Karpas-422 (cell line): ENCODE data around the gene PURA. TPM values are rescaled to one million over a fixed set of nuclear protein-coding genes. Genes with fewer than 3 reads are reported as not detected.
A peak's percentile ranks its signal among the peaks of the same experiment; 100 is the strongest.

Source experiments
- DNase-seq: peaks from one replicate; pipeline ENCODE4 v3.0.0-alpha.2; 2015
- H2AFZ ChIP-seq: fragments of 200-600 bp; sonication (generic); 2 replicates; pipeline ENCODE4 v1.6.1; 2014; ENCODE audit warnings: antibody characterized with exemption, low read length, mixed read lengths
- H3K27ac ChIP-seq: fragments of 200-600 bp; sonication (generic); 2 replicates; pipeline ENCODE4 v1.5.1; 2014; ENCODE audit warnings: mild to moderate bottlenecking, low read length, moderate library complexity
- H3K27me3 ChIP-seq: fragments of 200-600 bp; sonication (generic); 2 replicates; pipeline ENCODE4 v1.6.1; 2014; ENCODE audit warnings: low read length, mixed read lengths
- H3K36me3 ChIP-seq: fragments of 200-600 bp; sonication (generic); 2 replicates; pipeline ENCODE4 v1.6.1; 2014; ENCODE audit warnings: low read length, mixed read lengths; ENCODE audit not compliant: insufficient read depth
- H3K4me1 ChIP-seq: fragments of 200-600 bp; sonication (generic); 2 replicates; pipeline ENCODE4 v1.6.1; 2014; ENCODE audit warnings: mild to moderate bottlenecking, low read length, mixed read lengths
- H3K4me2 ChIP-seq: fragments of 200-600 bp; sonication (generic); 2 replicates; pipeline ENCODE4 v1.6.1; 2014; ENCODE audit warnings: low read length, low read depth, mild to moderate bottlenecking; ENCODE audit not compliant: poor library complexity, severe bottlenecking
- H3K4me3 ChIP-seq: fragments of 200-600 bp; sonication (generic); 2 replicates; pipeline ENCODE4 v1.5.1; 2014; ENCODE audit warnings: mild to moderate bottlenecking, antibody characterized with exemption, low read length, mixed read lengths
- H3K79me2 ChIP-seq: fragments of 200-600 bp; sonication (generic); 2 replicates; pipeline ENCODE4 v1.6.1; 2014; ENCODE audit warnings: mild to moderate bottlenecking, low read length, mixed read lengths
- H3K9ac ChIP-seq: fragments of 200-600 bp; sonication (generic); 2 replicates; pipeline ENCODE4 v1.6.0; 2014; ENCODE audit warnings: low read length
- H3K9me2 ChIP-seq: fragments of 200-600 bp; sonication (generic), shearing (Covaris generic); replicated peaks from 2 replicates; pipeline ENCODE4 v1.6.0; 2014; ENCODE audit warnings: mild to moderate bottlenecking, low read length, moderate library complexity; ENCODE audit not compliant: insufficient read depth
- H3K9me3 ChIP-seq: fragments of 300-700, 200-600 bp; sonication (generic); 2 replicates; pipeline ENCODE4 v1.6.1; 2014; ENCODE audit warnings: low read length, mixed read lengths
- H4K20me1 ChIP-seq: fragments of 200-600 bp; sonication (generic); 2 replicates; pipeline ENCODE4 v1.6.1; 2014; ENCODE audit warnings: mild to moderate bottlenecking, antibody characterized with exemption, low read length, low read depth; ENCODE audit not compliant: insufficient read depth
- total RNA-seq: library from RNA; depleted of rRNA; stranded (reverse); fragments of >200 nt; shearing (Covaris generic); gene quantifications from 2 replicates; pipeline ENCODE4 v1.2.3, GENCODE V29; 2014; ENCODE audit warnings: low replicate concordance; rRNA removed

PURA gene
- total RNA-seq: 5.5 and 7.2 TPM in 2 replicates

DNA sequence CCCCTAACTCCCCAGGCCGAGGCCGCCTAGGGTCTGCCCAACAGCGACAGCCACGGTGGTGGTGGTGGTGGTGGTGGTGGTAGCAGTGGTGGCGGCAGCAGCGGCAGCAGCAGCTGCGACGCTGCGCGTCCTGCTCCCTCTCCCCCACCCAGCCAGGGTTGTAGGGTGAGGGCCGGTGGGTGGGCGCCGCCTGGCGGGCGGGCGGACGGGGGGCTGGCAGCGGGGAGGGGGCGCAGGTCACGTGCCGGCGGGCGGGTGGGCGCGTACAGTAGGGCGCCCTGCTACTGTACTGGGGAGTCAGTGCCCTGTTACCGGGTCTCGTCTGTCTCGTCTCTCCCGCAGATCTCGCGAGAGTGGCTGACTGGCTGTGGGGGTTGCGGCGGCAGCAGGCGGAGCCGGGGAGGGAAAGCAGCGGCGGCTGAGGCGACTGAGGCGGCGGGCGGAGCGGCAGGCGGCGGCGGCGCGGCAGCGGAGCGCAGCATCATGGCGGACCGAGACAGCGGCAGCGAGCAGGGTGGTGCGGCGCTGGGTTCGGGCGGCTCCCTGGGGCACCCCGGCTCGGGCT lies at the start of gene PURA:
TSS of gene PURA (plus strand) at position 411 of the 565 bp plus-strand sequence. CDS start at position 484, 73 bp downstream.
- Histone ChIP-seq H3K9ac (peak within 1 kb of the TSS; percentile 88), H2AFZ (peak within 1 kb of the TSS; percentile 95; the same call in 1 of the 2 replicates), H3K9me3 (no peaks in the 10 kb centered on the region), H3K36me3 (no peaks in the 10 kb centered on the region), H3K4me2 (peak within 1 kb of the TSS; percentile 98), H3K79me2 (no peaks in the 10 kb centered on the region; the same call in 1 of the 2 replicates), H3K27ac (no peak within 1 kb of the TSS), H3K4me1 (peaks cover 48% of the 10 kb centered on the region), H3K9me2 (no peaks in the 10 kb centered on the region), H3K4me3 (peak within 1 kb of the TSS; percentile 86), H3K27me3 (no peaks in the 10 kb centered on the region; the same call in 1 of the 2 replicates), H4K20me1 (peaks cover 49% of the 10 kb centered on the region)
- peak; percentile 98 for DNase-seq

- Histone ChIP-seq H3K9me2 (no peaks in the 10 kb centered on the region), H3K4me1 (no peaks in the 10 kb centered on the region), H3K27ac (no peak overlapping the region), H3K27me3 (no peaks in the 10 kb centered on the region), H3K4me2 (no peak overlapping the region), H3K36me3 (no peaks in the 10 kb centered on the region), H2AFZ (no peak overlapping the region), H4K20me1 (no peaks in the 10 kb centered on the region), H3K9me3 (no peaks in the 10 kb centered on the region), H3K79me2 (no peaks in the 10 kb centered on the region), H3K9ac (no peak overlapping the region), H3K4me3 (no peak overlapping the region)
- DNase-seq: no peak
Observed at GRCh38 chr5:140072812-140073211, 41.1 kb upstream of the PURA start.

DNA sequence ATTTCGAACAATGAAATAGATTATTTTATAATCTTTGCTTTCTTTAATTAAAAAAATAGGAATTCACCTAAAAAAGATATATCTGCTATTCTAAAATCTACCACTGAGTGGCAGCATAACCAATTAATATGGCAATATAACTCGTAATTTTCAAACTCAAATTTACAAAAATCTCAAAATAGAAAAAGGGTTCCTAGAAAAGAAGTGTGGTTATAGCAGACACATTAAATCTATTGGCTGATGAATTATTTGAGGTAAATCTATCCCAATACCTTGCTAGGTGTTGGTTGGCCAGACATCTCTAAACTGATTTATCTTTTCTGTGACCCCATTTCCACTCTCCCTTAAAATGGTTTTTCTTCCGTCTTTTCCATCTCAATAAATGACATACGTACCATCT lies 40.6 kb upstream of the PURA start:
- no peak overlapping the region for H3K4me3 ChIP-seq
- H3K9me2 ChIP-seq: no peaks in the 10 kb centered on the region
- H3K9ac ChIP-seq: no peak overlapping the region
- H3K9me3 ChIP-seq: no peaks in the 10 kb centered on the region
- no peaks in the 10 kb centered on the region for H3K27me3 ChIP-seq
- H3K79me2 ChIP-seq: no peaks in the 10 kb centered on the region
- no peak overlapping the region for H3K4me2 ChIP-seq
- DNase-seq: peak; percentile 78
- no peak overlapping the region for H3K27ac ChIP-seq
- H3K4me1 ChIP-seq: no peaks in the 10 kb centered on the region
- H4K20me1 ChIP-seq: no peaks in the 10 kb centered on the region
- H3K36me3 ChIP-seq: no peaks in the 10 kb centered on the region
- H2AFZ ChIP-seq: no peak overlapping the region

DNA sequence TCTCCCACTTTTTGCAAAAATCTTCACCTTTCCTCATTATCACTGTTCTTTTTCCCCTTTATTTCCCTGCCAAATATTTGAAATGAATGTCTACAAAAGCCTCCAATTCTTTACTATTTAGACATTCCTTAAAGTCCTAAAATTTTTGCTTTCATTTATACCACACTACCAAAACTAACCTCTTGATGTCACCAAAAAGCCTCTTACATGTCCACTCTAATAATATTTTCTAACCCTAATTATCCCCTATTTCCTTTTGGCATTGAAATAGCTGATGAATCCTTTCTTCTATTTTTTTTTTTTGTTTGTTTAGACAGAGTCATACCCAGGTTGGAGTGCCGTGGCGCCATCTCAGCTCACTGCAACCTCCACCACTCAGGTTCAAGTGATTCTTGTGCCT lies 38.5 kb upstream of the PURA start:
- H3K79me2 ChIP-seq: no peaks in the 10 kb centered on the region
- no peak overlapping the region for H3K4me2 ChIP-seq
- H3K27ac ChIP-seq: no peak overlapping the region
- H3K9me3 ChIP-seq: no peaks in the 10 kb centered on the region
- no peak overlapping the region for H3K9ac ChIP-seq
- no peak overlapping the region for H2AFZ ChIP-seq
- H3K9me2 ChIP-seq: no peaks in the 10 kb centered on the region
- no peaks in the 10 kb centered on the region for H4K20me1 ChIP-seq
- H3K4me3 ChIP-seq: no peak overlapping the region
- no peaks in the 10 kb centered on the region for H3K4me1 ChIP-seq
- no peaks in the 10 kb centered on the region for H3K36me3 ChIP-seq
- DNase-seq: no peak
- H3K27me3 ChIP-seq: no peaks in the 10 kb centered on the region

DNA sequence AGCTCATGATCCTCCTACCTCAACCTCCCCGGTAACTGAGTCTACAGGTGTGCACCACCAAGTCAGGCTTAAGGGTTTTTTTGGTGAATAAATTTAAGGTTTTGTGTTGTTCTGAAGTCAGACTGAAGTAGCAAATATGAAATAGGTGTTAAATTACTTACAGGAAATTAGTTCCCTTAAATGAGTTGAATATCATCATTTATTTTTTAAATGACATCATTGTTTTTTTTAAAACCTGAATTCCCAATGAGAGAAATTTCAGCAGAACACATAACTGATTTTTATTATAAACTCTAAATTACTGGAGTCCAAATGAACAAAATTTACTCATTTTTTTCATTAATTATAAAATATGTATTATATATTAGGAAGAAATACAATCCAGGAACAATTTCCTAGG lies 37.8 kb upstream of the PURA start:
- H3K27me3 ChIP-seq: no peaks in the 10 kb centered on the region
- H3K9ac ChIP-seq: no peak overlapping the region
- no peak overlapping the region for H3K4me2 ChIP-seq
- DNase-seq: no peak
- no peak overlapping the region for H3K27ac ChIP-seq
- no peaks in the 10 kb centered on the region for H3K36me3 ChIP-seq
- no peak overlapping the region for H3K4me3 ChIP-seq
- no peaks in the 10 kb centered on the region for H3K9me3 ChIP-seq
- H4K20me1 ChIP-seq: no peaks in the 10 kb centered on the region
- H3K4me1 ChIP-seq: no peaks in the 10 kb centered on the region
- no peaks in the 10 kb centered on the region for H3K79me2 ChIP-seq
- H3K9me2 ChIP-seq: no peaks in the 10 kb centered on the region
- no peak overlapping the region for H2AFZ ChIP-seq

DNA sequence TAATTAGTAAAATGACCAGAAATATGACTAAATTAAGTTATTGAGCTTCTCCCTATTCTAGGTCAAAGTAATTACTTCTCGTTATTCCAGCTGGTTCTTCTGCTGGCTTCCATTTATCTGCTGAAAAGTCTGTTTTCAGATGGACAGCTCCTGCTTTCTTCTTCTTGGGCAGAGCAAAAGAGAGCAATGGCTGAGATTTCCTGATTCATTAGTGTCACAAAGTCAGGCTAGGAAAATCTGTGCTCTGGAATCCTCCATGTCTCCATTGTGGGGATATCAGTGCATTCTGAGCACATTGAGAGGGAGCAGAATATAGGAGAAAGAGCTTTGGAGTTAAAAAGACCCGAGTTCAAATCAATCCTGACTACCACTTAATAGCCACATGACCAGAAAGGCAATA lies 37.1 kb upstream of the PURA start:
- Histone ChIP-seq H3K4me2 (no peak overlapping the region), H2AFZ (no peak overlapping the region), H3K27ac (no peak overlapping the region), H3K27me3 (no peaks in the 10 kb centered on the region), H3K79me2 (no peaks in the 10 kb centered on the region), H3K36me3 (no peaks in the 10 kb centered on the region), H3K4me1 (no peaks in the 10 kb centered on the region), H3K9me3 (no peaks in the 10 kb centered on the region), H3K9ac (no peak overlapping the region), H3K9me2 (no peaks in the 10 kb centered on the region), H3K4me3 (no peak overlapping the region), H4K20me1 (no peaks in the 10 kb centered on the region)
- no peak for DNase-seq

DNA sequence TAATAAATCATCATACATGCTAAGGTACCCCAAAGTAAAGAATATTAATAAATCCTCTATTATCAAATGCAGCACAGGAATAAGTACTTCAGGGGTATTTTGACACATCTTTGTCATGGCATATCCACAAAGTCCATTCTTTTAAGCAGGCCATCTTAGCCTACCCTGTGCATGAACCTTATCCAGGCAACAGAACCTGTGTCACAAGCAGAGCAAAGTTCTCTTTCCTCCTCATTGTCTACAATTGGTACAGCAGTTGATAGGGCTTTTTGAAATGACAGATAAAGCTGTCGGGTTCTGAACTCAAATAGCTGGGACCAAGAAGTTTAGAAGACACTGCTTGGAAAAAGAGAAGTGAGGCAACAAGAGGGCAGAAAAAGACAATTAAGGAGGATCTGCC lies 30.8 kb upstream of the PURA start:
- H4K20me1 ChIP-seq: no peaks in the 10 kb centered on the region
- no peaks in the 10 kb centered on the region; the same call in 1 of the 2 replicates for H3K27me3 ChIP-seq
- no peak overlapping the region for H3K4me2 ChIP-seq
- no peak overlapping the region for H2AFZ ChIP-seq
- DNase-seq: no peak
- no peak overlapping the region for H3K27ac ChIP-seq
- H3K4me3 ChIP-seq: no peak overlapping the region
- no peaks in the 10 kb centered on the region for H3K36me3 ChIP-seq
- H3K9me2 ChIP-seq: no peaks in the 10 kb centered on the region
- H3K79me2 ChIP-seq: no peaks in the 10 kb centered on the region
- no peaks in the 10 kb centered on the region for H3K9me3 ChIP-seq
- no peak overlapping the region for H3K9ac ChIP-seq
- no peaks in the 10 kb centered on the region for H3K4me1 ChIP-seq

DNA sequence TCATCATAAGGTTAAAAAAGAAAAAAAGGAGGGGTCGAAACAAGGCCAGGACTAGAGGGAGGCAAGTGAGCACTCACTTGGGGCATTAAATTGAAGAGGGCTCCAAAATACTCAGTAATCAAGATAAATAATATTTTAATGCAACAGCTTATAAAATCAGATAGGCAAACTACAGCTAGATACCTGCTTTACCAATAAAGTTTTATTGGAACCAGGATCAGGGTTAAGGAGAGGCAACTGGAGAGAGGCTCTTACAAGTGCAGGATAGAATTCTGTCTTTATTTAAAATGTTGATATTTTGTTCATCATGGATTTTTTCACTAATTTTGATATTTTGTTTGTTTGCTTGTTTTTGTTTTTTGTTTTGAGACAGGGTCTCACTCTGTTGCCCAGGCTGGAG lies 30.3 kb upstream of the PURA start:
- no peaks in the 10 kb centered on the region for H3K79me2 ChIP-seq
- H3K4me2 ChIP-seq: no peak overlapping the region
- no peaks in the 10 kb centered on the region for H3K36me3 ChIP-seq
- no peaks in the 10 kb centered on the region for H4K20me1 ChIP-seq
- H3K9me2 ChIP-seq: no peaks in the 10 kb centered on the region
- H3K4me3 ChIP-seq: no peak overlapping the region
- H3K4me1 ChIP-seq: no peaks in the 10 kb centered on the region
- H3K9ac ChIP-seq: no peak overlapping the region
- no peak overlapping the region for H3K27ac ChIP-seq
- no peak overlapping the region for H2AFZ ChIP-seq
- no peaks in the 10 kb centered on the region; the same call in 1 of the 2 replicates for H3K27me3 ChIP-seq
- no peaks in the 10 kb centered on the region for H3K9me3 ChIP-seq
- no peak for DNase-seq
